ENCODE results near the gene ANTXR1. TPM values are rescaled to one million over a fixed set of nuclear protein-coding genes. Genes with fewer than 3 reads are reported as not detected.

ANTXR1 gene
- total RNA-seq, 1 experiment from 2014 or later, result 0.66 TPM

GRCh38 chr2:69168144-69168813, 155.3 kb downstream of the ANTXR1 start:
- BruUV-seq (replicated peaks), result no TSS peak
- intact Hi-C loops (cut with micrococcal nuclease; ENCODE audit: unreplicated experiment), result no loop called here
- no peaks in the 10 kb centered on the region for H3K9me3 Mint-ChIP-seq (ENCODE audit: low read depth, unreplicated experiment)
- peaks cover 5% of the 10 kb centered on the region for H3K4me1 Mint-ChIP-seq (ENCODE audit: low read depth, unreplicated experiment)
- CTCF ChIA-PET, result no interaction called here
- no peaks in the 10 kb centered on the region for H3K36me3 Mint-ChIP-seq (ENCODE audit: insufficient read depth, unreplicated experiment)
- H3K27ac Mint-ChIP-seq (ENCODE audit: unreplicated experiment), result no peak overlapping the region
- no peak for TF ChIP-seq CTCF (IDR thresholded peaks at IDR 0.05; ENCODE audit: unreplicated experiment)
- DNase-seq, result no peak
- H3K4me3 Mint-ChIP-seq (ENCODE audit: low read depth, unreplicated experiment), result no peak overlapping the region
- peaks cover 75% of the 10 kb centered on the region for H3K27me3 Mint-ChIP-seq (ENCODE audit: unreplicated experiment)

- no peaks in the 10 kb centered on the region for H3K9me3 Mint-ChIP-seq (ENCODE audit: low read depth, unreplicated experiment)
- no peak for DNase-seq
- no peak overlapping the region for H3K4me3 Mint-ChIP-seq (ENCODE audit: low read depth, unreplicated experiment)
- no peak for TF ChIP-seq CTCF (IDR thresholded peaks at IDR 0.05; ENCODE audit: unreplicated experiment)
- H3K4me1 Mint-ChIP-seq (ENCODE audit: low read depth, unreplicated experiment), result no peaks in the 10 kb centered on the region
- H3K27ac Mint-ChIP-seq (ENCODE audit: unreplicated experiment), result no peak overlapping the region
- H3K36me3 Mint-ChIP-seq (ENCODE audit: insufficient read depth, unreplicated experiment), result no peaks in the 10 kb centered on the region
- no TSS peak for BruUV-seq (replicated peaks)
- CTCF ChIA-PET, result no interaction called here
- H3K27me3 Mint-ChIP-seq (ENCODE audit: unreplicated experiment), result peaks cover 83% of the 10 kb centered on the region
- intact Hi-C loops (cut with micrococcal nuclease; ENCODE audit: unreplicated experiment), result no loop called here
Measured at GRCh38 chr2:69168950-69169654, 156.1 kb downstream of the ANTXR1 start.

- H3K27me3 Mint-ChIP-seq (ENCODE audit: unreplicated experiment), result peaks cover 88% of the 10 kb centered on the region
- H3K9me3 Mint-ChIP-seq (ENCODE audit: low read depth, unreplicated experiment), result no peaks in the 10 kb centered on the region
- DNase-seq, result no peak
- intact Hi-C loops (cut with micrococcal nuclease; ENCODE audit: unreplicated experiment), result no loop called here
- CTCF ChIA-PET, result no interaction called here
- no peak for TF ChIP-seq CTCF (IDR thresholded peaks at IDR 0.05; ENCODE audit: unreplicated experiment)
- H3K27ac Mint-ChIP-seq (ENCODE audit: unreplicated experiment), result no peak overlapping the region
- H3K4me1 Mint-ChIP-seq (ENCODE audit: low read depth, unreplicated experiment), result no peaks in the 10 kb centered on the region
- H3K4me3 Mint-ChIP-seq (ENCODE audit: low read depth, unreplicated experiment), result no peak overlapping the region
- H3K36me3 Mint-ChIP-seq (ENCODE audit: insufficient read depth, unreplicated experiment), result no peaks in the 10 kb centered on the region
- BruUV-seq (replicated peaks), result no TSS peak
Measured at GRCh38 chr2:69169655-69170389, 156.8 kb downstream of the ANTXR1 start.

- no peak for DNase-seq
- no TSS peak for BruUV-seq (replicated peaks)
- Mint-ChIP-seq H3K9me3 (ENCODE audit: low read depth, unreplicated experiment) (no peaks in the 10 kb centered on the region), H3K4me3 (ENCODE audit: low read depth, unreplicated experiment) (no peak overlapping the region), H3K4me1 (ENCODE audit: low read depth, unreplicated experiment) (no peaks in the 10 kb centered on the region), H3K36me3 (ENCODE audit: insufficient read depth, unreplicated experiment) (no peaks in the 10 kb centered on the region), H3K27ac (ENCODE audit: unreplicated experiment) (no peak overlapping the region), H3K27me3 (ENCODE audit: unreplicated experiment) (peaks cover 80% of the 10 kb centered on the region)
- no peak for TF ChIP-seq CTCF (IDR thresholded peaks at IDR 0.05; ENCODE audit: unreplicated experiment)
- CTCF ChIA-PET, result no interaction called here
- intact Hi-C loops (cut with micrococcal nuclease; ENCODE audit: unreplicated experiment), result no loop called here
Measured at GRCh38 chr2:69170661-69171060, 157.7 kb downstream of the ANTXR1 start.

All from Calu3 (cell line).